MM.1S (cell line): Measurements from ENCODE around the gene NLK.

ENCODE experiments used
- DNase-seq: peaks from one replicate; pipeline ENCODE4 v3.0.0-alpha.2; 2015
- H2AFZ ChIP-seq: fragments of 300-600 bp; sonication (generic); 2 replicates; pipeline ENCODE4 v1.6.0; 2016; ENCODE audit warnings: antibody characterized with exemption, low read length
- H3F3A ChIP-seq: fragments of 300-600 bp; sonication (generic); 2 replicates; pipeline ENCODE4 v1.6.1; 2016; ENCODE audit warnings: mild to moderate bottlenecking, antibody characterized with exemption, low read length, moderate library complexity, mixed read lengths; ENCODE audit not compliant: insufficient read depth
- H3K27ac ChIP-seq: fragments of 300-600 bp; sonication (generic); 2 replicates; pipeline ENCODE4 v1.5.1; 2016; ENCODE audit warnings: mild to moderate bottlenecking, low read length
- H3K27me3 ChIP-seq: fragments of 300-600 bp; sonication (generic); replicated peaks from 2 replicates; pipeline ENCODE4 v1.6.0; 2016; ENCODE audit warnings: low read length; ENCODE audit not compliant: insufficient read depth
- H3K36me3 ChIP-seq: fragments of 300-600 bp; sonication (generic); replicated peaks from 2 replicates; pipeline ENCODE4 v1.6.1; 2016; ENCODE audit warnings: mild to moderate bottlenecking, low read length, mixed read lengths; ENCODE audit not compliant: insufficient read depth
- H3K4me1 ChIP-seq: fragments of 300-600 bp; sonication (generic); 2 replicates; pipeline ENCODE4 v1.6.1; 2016; ENCODE audit warnings: low read length, mixed read lengths
- H3K4me2 ChIP-seq: fragments of 300-600 bp; sonication (generic); 2 replicates; pipeline ENCODE4 v1.6.0; 2016; ENCODE audit warnings: low read depth, low read length
- H3K4me3 ChIP-seq: fragments of 300-600 bp; sonication (generic); 2 replicates; pipeline ENCODE4 v1.5.1; 2016; ENCODE audit warnings: low read length, mixed read lengths
- H3K79me2 ChIP-seq: fragments of 300-600 bp; sonication (generic); 2 replicates; pipeline ENCODE4 v1.6.1; 2016; ENCODE audit warnings: mixed run types, low read length, mixed read lengths
- H3K9ac ChIP-seq: fragments of 300-600 bp; sonication (generic); 2 replicates; pipeline ENCODE4 v1.6.1; 2016; ENCODE audit warnings: low read length, mixed read lengths
- H3K9me2 ChIP-seq: fragments of 300-600 bp; sonication (generic); replicated peaks from 2 replicates; pipeline ENCODE4 v1.6.1; 2016; ENCODE audit warnings: mild to moderate bottlenecking, low read length, mixed read lengths; ENCODE audit not compliant: insufficient read depth
- H3K9me3 ChIP-seq: fragments of 300-600 bp; sonication (generic); replicated peaks from 2 replicates; pipeline ENCODE4 v1.6.1; 2016; ENCODE audit warnings: mild to moderate bottlenecking, low read length, mixed read lengths; ENCODE audit not compliant: insufficient read depth
- H4K20me1 ChIP-seq: fragments of 300-600 bp; sonication (generic); 2 replicates; pipeline ENCODE4 v1.6.1; 2016; ENCODE audit warnings: mild to moderate bottlenecking, low read length, moderate library complexity, mixed read lengths; ENCODE audit not compliant: insufficient read depth
- CTCF ChIP-seq: fragments of 300-600 bp; sonication (generic); IDR thresholded peaks from 2 replicates; pipeline ENCODE4 v1.5.1; 2016; ENCODE audit warnings: antibody characterized with exemption, low read length, mixed read lengths
- EZH2 ChIP-seq: fragments of 300-600 bp; sonication (generic); optimal IDR thresholded peaks from 2 replicates; pipeline ENCODE3; 2017; ENCODE audit warnings: low read depth, mild to moderate bottlenecking, antibody characterized with exemption, low read length, mixed read lengths
- EZH2phosphoT487 ChIP-seq: fragments of 300-600 bp; sonication (generic); IDR thresholded peaks from 2 replicates; pipeline ENCODE4 v1.6.1; 2018; ENCODE audit warnings: antibody characterized with exemption, low read length

The NLK gene

GRCh38 chr17:28043296-28043695 is 819 bp downstream of the NLK start:
- H3K9me3 ChIP-seq = no peaks in the 10 kb centered on the region
- peaks cover 19% of the 10 kb centered on the region for H3K4me1 ChIP-seq
- H3K4me3 ChIP-seq = no peak overlapping the region
- no peak for DNase-seq
- no peaks in the 10 kb centered on the region; the same call in 1 of the 2 replicates for H3F3A ChIP-seq
- no peaks in the 10 kb centered on the region for H3K9me2 ChIP-seq
- no peak overlapping the region for H3K27ac ChIP-seq
- no peak overlapping the region for H3K4me2 ChIP-seq
- peaks cover 53% of the 10 kb centered on the region for H3K79me2 ChIP-seq
- H4K20me1 ChIP-seq = no peaks in the 10 kb centered on the region
- no peak overlapping the region for H3K9ac ChIP-seq
- H2AFZ ChIP-seq = no peak overlapping the region
- H3K27me3 ChIP-seq = no peaks in the 10 kb centered on the region
- no peaks in the 10 kb centered on the region for H3K36me3 ChIP-seq
- TF ChIP-seq EZH2 = no peak
- no peak for TF ChIP-seq CTCF
- no peak for TF ChIP-seq EZH2phosphoT487

GRCh38 chr17:28043741-28044140 is 1.3 kb downstream of the NLK start:
- Histone ChIP-seq H2AFZ (no peak overlapping the region), H3K9me2 (no peaks in the 10 kb centered on the region), H3F3A (no peaks in the 10 kb centered on the region; the same call in 1 of the 2 replicates), H3K36me3 (no peaks in the 10 kb centered on the region), H3K79me2 (peaks cover 57% of the 10 kb centered on the region), H3K27ac (no peak overlapping the region), H3K4me1 (peaks cover 19% of the 10 kb centered on the region), H3K9ac (no peak overlapping the region), H3K27me3 (no peaks in the 10 kb centered on the region), H3K9me3 (no peaks in the 10 kb centered on the region), H4K20me1 (no peaks in the 10 kb centered on the region), H3K4me3 (no peak overlapping the region), H3K4me2 (no peak overlapping the region)
- no peak for DNase-seq
- no peak for TF ChIP-seq EZH2phosphoT487
- TF ChIP-seq EZH2 = no peak
- no peak for TF ChIP-seq CTCF

GRCh38 chr17:28045304-28045703 is 2.8 kb downstream of the NLK start:
- peaks cover 19% of the 10 kb centered on the region for H3K4me1 ChIP-seq
- no peaks in the 10 kb centered on the region for H3K9me3 ChIP-seq
- H3K27ac ChIP-seq = no peak overlapping the region
- peak overlapping the region; percentile 32; the same call in 1 of the 2 replicates for H3K4me3 ChIP-seq
- H2AFZ ChIP-seq = no peak overlapping the region
- no peaks in the 10 kb centered on the region; the same call in 1 of the 2 replicates for H3F3A ChIP-seq
- H3K79me2 ChIP-seq = peaks cover 68% of the 10 kb centered on the region
- DNase-seq = peak; percentile 14
- H3K9me2 ChIP-seq = no peaks in the 10 kb centered on the region
- no peaks in the 10 kb centered on the region for H3K36me3 ChIP-seq
- H3K9ac ChIP-seq = no peak overlapping the region
- no peaks in the 10 kb centered on the region for H4K20me1 ChIP-seq
- TF ChIP-seq EZH2 = no peak
- TF ChIP-seq CTCF = no peak
- no peak for TF ChIP-seq EZH2phosphoT487
- no peaks in the 10 kb centered on the region for H3K27me3 ChIP-seq
- H3K4me2 ChIP-seq = peak overlapping the region; percentile 48
